ENCODE measurements around the gene PTPN23.

PTPN23 gene

DNA sequence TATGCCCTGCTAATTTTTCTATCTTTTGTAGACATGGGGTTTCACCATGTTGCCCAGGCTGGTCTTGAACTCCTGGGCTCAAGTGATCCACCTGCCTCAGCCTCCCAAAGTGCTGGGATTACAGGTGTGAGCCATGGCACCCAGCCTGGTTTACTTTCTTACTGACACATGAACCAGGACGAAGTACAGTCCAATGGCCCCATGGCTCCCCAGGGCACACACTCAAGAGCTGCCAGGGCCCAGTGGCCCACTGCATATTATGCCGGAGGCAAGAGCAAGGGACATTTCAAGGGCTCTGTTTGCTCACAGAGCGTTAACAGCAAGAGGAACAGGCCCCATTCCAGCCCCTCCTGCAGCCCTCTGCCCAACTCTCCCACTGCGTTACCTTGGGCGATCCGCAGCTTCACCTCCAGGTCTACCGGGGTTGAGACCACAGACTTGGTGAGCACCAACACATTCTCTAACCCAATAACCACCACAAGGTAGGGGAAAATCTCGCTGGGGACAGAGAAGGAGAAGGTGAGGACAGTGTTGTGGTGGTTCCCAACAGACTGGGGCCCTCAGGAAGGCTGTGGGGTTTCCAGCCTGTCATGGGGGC lies 42.8 kb downstream of the PTPN23 start:
- TF ChIP-seq, protein P1, sequence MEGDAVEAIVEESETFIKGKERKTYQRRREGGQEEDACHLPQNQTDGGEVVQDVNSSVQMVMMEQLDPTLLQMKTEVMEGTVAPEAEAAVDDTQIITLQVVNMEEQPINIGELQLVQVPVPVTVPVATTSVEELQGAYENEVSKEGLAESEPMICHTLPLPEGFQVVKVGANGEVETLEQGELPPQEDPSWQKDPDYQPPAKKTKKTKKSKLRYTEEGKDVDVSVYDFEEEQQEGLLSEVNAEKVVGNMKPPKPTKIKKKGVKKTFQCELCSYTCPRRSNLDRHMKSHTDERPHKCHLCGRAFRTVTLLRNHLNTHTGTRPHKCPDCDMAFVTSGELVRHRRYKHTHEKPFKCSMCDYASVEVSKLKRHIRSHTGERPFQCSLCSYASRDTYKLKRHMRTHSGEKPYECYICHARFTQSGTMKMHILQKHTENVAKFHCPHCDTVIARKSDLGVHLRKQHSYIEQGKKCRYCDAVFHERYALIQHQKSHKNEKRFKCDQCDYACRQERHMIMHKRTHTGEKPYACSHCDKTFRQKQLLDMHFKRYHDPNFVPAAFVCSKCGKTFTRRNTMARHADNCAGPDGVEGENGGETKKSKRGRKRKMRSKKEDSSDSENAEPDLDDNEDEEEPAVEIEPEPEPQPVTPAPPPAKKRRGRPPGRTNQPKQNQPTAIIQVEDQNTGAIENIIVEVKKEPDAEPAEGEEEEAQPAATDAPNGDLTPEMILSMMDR (IDR thresholded peaks at IDR 0.05; ENCODE audit: control insufficient read depth, insufficient read depth, low read depth, low read length, missing control alignments): no peak
- no peak for DNase-seq (ENCODE audit: low read depth)
- no peak overlapping the region for H3K4me3 ChIP-seq (ENCODE audit: control insufficient read depth, low read depth, low read length)

DNA sequence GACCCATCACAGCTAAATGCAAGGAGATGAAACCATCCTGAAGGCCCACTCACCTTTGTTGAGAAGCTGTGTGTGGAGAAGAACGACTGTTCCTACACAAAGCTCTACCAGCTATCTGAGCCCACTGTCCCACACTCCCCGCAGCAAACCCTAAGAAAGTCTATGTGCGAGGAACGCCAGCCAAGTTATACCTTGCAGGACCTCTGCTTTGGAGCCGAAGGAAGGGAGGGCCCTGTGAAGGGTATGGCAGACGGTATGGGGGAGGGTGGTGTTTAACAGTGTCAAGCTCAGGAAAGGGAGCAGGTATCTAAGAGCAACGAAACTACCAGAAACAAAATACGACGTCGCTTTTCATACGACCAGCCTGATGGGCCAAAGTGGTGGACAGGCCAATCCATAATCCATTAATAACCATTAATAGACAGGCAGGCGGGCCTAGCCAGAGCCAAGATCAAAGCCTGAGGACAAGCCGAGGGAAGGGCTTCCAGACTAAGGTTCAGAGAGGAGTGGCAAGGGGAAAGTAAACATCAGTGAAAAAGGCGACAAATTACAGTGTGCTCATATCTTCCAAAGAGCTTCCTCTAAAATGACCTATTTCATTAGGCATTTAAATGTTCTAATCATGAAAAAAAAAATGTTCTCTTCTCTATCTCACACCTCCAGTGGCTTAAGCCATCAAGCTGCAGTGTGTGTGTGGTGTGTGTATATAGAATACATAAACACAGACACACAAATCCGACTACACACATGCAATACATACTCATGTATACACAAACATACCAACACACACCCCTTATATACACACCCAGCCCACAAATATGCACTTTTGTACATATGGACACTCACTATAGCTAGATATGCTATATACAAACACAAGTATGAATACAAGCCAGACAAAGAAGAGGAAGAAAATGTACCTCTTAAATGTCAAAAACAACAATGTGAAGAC lies 43.9 kb downstream of the PTPN23 start:
- DNase-seq (ENCODE audit: low read depth): no peak
- no peak overlapping the region for H3K4me3 ChIP-seq (ENCODE audit: control insufficient read depth, low read depth, low read length)
- TF ChIP-seq, protein P1 (IDR thresholded peaks at IDR 0.05; ENCODE audit: control insufficient read depth, insufficient read depth, low read depth, low read length, missing control alignments): no peak

DNA sequence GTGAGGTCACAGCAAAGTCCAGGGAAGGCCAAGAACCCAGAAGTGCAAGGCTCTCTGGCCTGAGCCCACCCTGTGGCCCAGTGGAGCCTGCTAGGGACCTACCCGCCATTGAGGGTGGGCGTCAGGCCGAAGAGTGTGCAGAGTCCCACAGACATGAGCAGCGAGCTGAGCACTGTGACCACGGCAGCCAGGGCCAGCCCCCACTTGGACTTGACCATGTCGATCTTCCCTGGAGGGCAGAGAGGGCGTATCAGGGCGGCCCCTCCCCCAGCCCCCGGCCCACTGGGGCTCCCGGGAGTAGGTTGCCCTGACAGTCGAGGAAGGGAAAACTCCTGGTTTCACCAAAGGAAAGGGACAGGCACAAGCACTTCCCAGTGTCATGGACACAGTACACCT lies 44.6 kb downstream of the PTPN23 start:
- no peak for DNase-seq (ENCODE audit: low read depth)
- no peak overlapping the region for H3K4me3 ChIP-seq (ENCODE audit: control insufficient read depth, low read depth, low read length)
- TF ChIP-seq, protein P1 (IDR thresholded peaks at IDR 0.05; ENCODE audit: control insufficient read depth, insufficient read depth, low read depth, low read length, missing control alignments): no peak

DNA sequence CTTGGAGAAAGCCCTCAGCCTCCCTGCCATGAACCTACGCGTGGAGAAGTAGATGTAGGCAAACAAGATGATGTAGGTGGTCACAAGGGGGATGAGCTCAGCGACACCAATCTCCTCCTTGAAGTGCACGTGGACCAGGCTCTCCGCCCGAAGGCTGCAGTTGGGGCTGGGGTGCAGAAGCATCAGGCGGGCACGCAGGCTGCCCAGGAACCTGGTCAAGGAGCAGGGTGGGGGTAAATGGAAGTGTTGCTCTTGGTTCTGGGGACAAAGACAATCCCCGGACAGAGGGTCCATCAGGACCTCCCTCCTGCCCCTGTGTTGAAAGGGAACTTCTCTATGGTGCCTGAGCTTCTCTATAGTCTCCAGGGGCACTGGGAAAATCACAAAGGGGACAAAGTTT lies 45.1 kb downstream of the PTPN23 start:
- TF ChIP-seq, protein P1 (IDR thresholded peaks at IDR 0.05; ENCODE audit: control insufficient read depth, insufficient read depth, low read depth, low read length, missing control alignments): no peak
- H3K4me3 ChIP-seq (ENCODE audit: control insufficient read depth, low read depth, low read length): no peak overlapping the region
- no peak for DNase-seq (ENCODE audit: low read depth)

DNA sequence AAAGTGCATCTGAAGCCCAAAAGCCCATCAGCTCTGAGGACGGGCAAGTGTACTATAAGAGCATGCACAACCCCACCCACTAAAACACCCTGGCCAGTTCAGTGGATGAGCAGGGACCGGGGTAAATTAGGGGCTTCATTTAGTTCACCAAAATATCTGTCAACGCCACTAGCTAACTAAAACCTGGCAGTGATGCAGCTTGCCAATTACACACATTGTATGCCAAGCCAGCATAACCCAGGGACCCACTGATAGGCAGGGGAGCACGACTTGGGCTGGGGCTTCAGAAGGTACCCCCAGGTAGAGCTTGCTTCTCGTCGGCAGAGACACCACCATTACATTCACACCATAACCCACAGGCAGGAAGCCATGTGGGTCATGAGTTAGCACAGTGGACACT lies 47.0 kb downstream of the PTPN23 start:
- no peak overlapping the region for H3K4me3 ChIP-seq (ENCODE audit: control insufficient read depth, low read depth, low read length)
- no peak for DNase-seq (ENCODE audit: low read depth)
- TF ChIP-seq, protein P1 (IDR thresholded peaks at IDR 0.05; ENCODE audit: control insufficient read depth, insufficient read depth, low read depth, low read length, missing control alignments): no peak

DNA sequence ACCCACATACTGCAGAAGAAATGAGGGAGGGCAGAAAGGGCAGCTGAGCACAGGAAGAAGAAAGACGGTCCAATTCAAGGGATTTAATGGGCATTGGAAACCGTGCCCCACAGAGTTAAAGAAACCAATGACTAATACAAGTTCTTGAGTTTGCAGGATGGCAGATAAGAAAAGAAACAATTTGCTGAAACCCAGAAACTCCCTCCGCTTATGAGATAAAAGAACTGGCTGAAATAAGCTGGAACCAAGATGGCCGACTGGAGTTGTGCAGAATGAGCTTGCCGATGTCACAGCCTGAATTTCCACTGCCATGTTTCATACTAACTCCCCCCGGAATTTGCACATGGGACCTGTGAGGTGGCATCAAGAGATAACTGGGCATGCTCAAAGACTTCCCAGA lies 47.8 kb downstream of the PTPN23 start:
- no peak for DNase-seq (ENCODE audit: low read depth)
- H3K4me3 ChIP-seq (ENCODE audit: control insufficient read depth, low read depth, low read length): no peak overlapping the region
- TF ChIP-seq, protein P1 (IDR thresholded peaks at IDR 0.05; ENCODE audit: control insufficient read depth, insufficient read depth, low read depth, low read length, missing control alignments): no peak
